H54 (cell line): ENCODE data around the gene GSTM4.

Experiments
- DNase-seq: peaks from one replicate; pipeline ENCODE4 v3.0.0; 2011; ENCODE audit warnings: low spot score, mixed read lengths; ENCODE audit not compliant: insufficient read length
- FAIRE-seq: peaks from 3 replicates; lab custom pipeline; 2011; peaks lifted over from hg19 to GRCh38; lab: Jason Lieb, UNC
- POLR2A ChIP-seq: IDR thresholded peaks from 2 replicates; pipeline ENCODE4 v1.6.1; 2011; ENCODE audit warnings: low read depth, mild to moderate bottlenecking, low read length

The GSTM4 gene

DNA sequence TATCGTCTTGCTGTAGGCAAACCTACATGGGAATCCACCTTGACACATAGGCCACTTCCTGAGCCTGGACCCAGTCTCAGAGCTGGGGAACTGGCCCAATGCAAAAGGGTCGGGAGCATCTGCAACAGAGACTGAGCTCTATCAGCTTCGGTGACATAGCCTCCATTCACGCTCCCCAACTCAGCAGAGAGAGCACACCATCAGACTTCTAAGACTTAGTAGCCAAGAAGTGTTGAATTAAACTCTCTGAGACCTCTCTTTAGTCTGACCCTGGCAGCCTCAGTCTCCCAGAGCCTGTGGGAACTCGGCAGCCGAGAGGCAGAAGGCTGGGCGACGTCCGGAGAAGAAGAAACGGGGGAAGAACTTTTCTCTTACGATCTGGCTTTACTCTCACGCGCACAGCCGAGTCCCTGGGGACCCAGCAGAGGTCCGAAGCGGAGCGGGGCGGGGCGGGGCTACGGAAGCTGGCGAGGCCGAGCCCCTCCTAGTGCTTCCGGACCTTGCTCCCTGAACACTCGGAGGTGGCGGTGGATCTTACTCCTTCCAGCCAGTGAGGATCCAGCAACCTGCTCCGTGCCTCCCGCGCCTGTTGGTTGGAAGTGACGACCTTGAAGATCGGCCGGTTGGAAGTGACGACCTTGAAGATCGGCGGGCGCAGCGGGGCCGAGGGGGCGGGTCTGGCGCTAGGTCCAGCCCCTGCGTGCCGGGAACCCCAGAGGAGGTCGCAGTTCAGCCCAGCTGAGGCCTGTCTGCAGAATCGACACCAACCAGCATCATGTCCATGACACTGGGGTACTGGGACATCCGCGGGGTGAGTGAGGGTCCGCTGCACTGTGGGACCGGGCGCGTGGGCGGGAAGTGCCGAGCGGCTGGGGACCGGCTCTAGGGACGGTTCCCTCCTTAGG, at the start of gene GSTM4:
TSS of gene GSTM4 (plus strand) at position 485 of the 905 bp plus-strand sequence. CDS start at position 776, 291 bp downstream.
- FAIRE-seq (no peak), DNase-seq (peak; percentile 51)
- TF ChIP-seq POLR2A: peak; percentile 38

DNA sequence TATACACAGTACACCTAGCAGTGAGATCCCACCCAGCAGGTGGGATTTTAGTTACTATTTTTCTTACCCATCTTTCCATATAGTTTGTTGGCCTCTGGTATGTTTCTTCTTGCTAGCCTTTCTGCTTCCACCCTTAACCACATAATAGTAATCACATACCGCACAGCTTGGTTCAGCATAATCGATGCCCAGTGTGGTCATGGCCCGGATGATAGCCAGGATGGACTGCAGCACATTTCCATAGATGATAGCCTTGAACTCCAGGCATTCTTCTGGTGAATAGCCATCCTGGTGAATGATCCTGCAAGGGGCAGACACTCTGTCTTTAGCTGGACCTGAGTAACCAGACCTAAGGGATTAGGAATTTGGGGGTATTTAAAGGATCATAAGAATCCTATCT, 46.0 kb upstream of the GSTM4 start:
- FAIRE-seq (no peak), DNase-seq (no peak)
- no peak for TF ChIP-seq POLR2A

DNA sequence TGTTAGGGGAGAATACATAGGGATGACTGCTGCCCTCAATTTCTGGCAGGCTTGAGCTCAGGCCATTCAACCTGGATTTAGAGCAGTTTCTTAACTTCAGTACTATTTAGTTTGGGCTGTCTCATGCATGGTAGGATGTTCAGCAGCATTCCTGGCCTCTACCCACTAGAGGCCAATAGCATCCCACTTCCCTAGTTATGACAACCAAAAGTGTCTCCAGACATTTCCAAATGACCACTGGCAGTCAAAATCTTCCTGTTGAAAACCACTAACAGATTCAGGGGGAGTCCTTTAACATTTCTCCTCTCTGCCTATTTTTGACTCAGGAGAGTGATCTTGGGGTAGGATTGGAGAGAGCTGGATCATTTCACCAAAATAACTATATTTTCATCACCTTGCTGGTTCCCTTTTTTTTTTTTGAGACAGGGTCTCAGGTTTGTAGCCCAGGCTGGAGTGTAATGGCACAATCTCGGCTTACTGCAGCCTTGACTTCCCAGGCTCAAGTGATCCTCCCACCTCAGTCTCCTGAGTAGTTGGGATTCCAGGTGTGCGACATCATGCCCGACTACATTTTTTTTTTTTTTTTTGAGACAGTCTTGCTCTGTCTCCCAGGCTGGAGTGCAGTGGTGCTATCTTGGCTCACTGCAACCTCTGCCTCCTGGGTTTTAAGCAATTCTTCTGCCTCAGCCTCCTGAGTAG, 45.1 kb upstream of the GSTM4 start:
- FAIRE-seq (no peak), DNase-seq (no peak)
- no peak for TF ChIP-seq POLR2A

DNA sequence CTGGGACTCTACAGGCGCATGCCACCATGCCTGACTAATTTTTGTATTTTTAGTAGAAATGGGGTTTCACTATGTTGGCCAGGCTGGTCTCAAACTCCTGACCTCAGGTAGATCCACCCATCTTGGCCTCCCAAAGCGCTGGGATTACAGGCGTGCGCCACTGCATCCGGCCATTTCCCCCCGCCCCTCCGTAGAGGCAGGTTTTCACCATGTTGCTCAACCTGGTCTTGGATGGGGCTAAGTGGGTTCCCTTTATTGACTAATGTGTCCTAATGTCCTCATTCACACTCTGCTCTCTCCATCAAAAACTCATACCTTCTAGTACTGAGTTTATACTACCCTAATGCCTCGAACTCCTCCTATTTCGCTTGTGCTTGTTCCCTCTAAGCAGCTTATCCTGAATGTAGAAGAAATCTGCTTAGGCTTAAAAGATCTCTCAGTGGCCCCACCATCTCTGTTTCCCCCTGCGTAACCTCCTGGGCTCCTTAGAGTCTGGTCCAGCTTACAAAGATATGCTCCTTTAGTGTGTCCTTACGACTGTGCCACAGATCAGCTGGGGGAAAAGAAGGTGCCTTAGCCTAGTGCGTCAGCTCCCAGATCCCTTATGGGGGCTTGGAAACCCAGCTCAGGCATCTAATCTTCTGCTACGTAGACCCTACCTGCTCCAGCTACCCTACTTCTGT, 44.5 kb upstream of the GSTM4 start:
- DNase-seq (no peak), FAIRE-seq (no peak)
- no peak for TF ChIP-seq POLR2A

DNA sequence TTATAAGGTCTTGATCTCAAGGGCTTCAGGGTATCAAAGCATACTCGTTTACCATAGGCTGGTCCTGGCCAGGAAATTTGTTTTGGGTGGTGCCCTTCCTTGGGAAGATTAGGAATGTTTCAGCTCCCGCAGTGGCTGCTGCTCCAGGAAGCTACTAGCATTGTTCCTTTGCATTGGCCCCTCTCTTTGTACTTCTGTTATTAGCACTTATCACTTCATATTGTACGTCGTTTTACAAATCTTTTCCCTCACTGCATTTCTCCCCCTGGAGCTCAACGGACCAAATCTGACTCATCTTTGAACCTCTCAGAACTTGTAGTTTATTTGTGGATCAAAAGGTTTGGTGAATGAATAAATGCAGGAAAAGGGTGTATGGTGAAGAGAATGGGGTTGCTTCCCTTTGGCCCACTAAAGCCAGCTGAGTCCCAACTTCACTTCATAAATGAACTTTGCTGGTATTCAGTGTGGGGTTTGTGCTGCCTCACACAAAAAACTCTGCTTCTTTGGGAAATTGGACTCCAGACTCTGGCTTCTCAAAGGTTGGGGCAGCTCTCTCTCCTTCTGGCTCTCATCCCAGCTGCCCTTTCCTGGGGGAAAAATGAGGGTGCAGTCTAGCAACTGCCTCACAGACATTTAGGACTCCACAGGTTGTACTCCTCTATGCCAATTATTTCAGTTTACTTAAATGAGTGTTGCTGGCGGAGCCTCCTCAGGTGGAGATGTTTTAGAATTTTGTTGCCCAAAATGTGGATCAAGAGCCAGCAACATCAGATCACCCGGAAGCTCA, 42.3 kb upstream of the GSTM4 start:
- DNase-seq (no peak), FAIRE-seq (no peak)
- no peak for TF ChIP-seq POLR2A

DNA sequence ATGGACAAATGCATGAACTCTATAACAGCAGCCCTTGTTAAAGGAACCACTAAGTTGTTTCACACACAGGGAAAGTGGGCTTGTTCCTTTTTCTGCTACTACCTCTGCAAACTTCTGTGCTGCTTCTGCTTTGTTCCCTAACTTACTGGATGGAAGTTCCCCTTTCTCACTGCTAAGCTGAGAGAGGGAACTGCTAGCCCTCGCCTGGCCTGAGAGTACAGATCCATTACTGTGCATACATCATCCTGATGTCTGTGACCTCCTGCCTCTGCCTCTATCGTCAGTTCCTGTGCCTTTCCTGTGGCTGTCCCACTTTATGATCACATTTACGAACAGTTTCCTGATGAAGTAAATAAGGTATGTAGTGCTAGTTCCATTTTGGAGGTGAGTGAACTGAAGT, 40.0 kb upstream of the GSTM4 start:
- FAIRE-seq (no peak), DNase-seq (no peak)
- no peak for TF ChIP-seq POLR2A

DNA sequence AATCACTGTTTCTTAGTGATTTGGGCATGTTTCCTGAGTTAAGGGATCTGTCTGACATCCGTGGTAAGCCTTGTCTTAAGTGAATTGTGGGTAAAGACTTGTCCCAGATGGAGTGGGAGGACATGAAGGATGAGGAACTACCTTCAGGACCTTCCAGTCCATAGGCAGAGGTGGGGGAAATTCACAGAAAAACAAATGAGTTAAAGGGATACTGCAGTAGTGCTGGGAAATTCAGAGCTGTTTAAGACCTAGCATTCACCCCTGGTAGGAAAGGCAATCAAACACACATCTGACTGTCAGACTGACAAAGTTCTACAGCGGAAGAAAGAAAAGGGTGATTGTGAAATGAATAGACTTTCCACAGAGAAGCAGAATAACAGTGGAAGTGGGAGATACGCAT, 39.5 kb upstream of the GSTM4 start:
- no peak for FAIRE-seq
- TF ChIP-seq POLR2A: no peak
- DNase-seq: no peak

DNA sequence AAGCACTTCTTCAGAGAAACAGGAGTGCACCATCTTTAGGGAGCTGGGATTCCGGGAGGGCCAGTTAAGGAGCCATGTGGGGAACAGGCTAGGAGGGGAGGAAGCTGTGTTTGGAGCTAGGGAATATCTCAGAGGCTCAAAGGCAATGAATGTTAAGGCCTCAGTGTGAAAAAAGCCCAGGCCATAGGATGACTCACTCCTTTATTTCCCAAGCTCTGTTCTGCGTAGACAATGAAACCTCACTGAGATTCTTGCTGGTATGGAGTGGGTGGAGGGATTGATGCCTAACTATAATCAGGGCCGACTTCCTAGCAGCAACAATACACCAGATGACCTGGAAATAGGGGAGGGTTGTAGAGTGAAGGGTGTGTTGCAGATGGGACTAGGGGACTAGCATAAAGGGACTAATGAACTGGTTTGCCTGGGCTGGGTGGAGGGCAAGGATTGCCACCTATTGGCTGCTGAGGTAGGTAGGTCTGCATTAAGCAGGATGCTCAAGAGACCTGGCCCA, 38.6 kb upstream of the GSTM4 start:
- DNase-seq (peak; percentile 51), FAIRE-seq (peak; percentile 55)
- TF ChIP-seq POLR2A: no peak

DNA sequence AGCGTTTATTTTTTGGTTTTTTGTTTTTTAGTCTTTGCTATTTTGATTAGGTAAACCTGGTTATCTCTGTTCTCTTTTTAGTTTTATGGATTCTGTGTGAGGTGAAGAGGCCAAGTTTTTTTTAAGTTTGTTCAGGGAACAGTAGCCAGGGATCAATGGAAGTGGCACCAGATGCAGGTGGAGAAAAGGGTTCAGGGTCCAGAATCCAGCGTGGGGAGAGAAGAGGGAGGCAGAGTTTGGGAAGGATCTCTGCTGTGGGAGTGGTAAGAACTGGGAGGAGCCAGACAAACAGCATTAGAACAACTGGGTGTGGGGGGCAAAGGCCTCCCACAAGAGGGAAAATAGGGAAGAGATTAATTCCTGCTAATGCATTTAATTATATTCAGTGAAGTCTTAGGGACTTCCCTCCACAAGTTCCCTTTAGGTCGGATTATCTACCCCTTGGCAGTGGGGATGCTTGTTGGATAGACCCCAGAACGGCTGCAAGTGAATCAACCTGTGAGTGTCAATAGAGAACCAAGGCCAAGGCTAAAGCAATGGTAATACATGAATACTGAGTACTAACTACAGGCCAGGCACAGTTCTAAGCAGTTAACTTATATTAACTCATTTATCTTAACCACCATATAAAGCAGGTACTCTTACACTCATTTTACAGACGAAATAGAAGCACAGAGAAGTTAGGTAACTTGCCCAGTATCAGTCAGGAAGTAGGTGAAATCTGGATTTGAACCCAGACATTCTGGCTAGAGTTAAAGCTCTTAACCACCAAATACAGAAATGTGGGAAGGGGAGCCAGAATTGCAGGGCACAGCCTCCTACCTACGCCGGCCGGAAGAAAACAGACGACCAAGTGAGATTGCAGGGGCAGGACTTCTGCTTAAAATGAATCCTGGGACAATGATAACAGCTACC, 37.0 kb upstream of the GSTM4 start:
- DNase-seq (no peak), FAIRE-seq (no peak)
- TF ChIP-seq POLR2A: no peak

DNA sequence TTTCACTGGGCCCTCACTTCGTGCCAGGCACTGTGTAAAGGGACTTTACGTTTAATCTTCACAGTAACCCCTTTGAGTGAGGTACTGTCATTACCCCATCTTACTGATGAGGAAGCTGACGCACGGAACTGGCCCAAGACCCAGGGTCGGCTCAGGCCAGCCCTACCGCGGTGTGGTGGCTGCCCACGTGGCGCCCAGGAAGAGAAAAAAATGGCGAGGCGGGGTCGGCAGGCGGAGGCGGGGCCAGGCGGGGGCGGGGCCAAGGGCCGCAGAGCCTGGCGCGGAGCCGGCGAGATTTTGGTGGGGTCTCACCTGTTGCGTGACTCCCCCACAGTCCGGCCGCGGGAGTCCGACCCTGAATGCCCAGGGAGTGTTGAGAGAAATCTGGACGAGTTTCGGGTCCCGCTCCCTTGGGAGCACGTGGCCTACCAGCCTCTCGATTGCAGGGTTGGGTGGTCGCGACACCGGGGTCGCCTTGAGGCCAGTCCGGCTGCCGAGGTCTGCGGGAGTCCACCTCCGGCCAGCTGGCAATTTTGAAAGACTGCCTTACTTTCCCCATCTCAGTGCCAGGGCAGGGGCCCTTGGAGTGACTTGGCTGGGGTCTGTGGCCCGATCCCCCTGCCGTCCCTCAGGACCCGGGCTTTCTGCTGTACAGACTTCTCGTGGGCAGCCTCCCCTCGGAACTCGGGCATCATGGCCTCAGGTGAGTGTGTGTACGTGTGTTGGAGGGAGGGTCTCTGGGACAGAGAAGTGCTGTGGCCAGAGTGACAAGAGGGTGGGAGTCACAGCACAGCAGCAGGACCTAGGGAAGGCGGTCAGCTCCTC, 36.1 kb upstream of the GSTM4 start, which contains the start of the genes AMPD2 and GNAT2:
TSS of gene AMPD2 (plus strand) at position 262 of the 825 bp plus-strand sequence. CDS start 1,339 bp downstream, outside the sequence.
TSS of gene GNAT2 (minus strand) at position 41 of the 825 bp plus-strand sequence. CDS start 6,746 bp downstream, outside the sequence.
- DNase-seq (peak; percentile 70), FAIRE-seq (no peak)
- peak; percentile 43; the same call in 1 of the 2 replicates for TF ChIP-seq POLR2A

DNA sequence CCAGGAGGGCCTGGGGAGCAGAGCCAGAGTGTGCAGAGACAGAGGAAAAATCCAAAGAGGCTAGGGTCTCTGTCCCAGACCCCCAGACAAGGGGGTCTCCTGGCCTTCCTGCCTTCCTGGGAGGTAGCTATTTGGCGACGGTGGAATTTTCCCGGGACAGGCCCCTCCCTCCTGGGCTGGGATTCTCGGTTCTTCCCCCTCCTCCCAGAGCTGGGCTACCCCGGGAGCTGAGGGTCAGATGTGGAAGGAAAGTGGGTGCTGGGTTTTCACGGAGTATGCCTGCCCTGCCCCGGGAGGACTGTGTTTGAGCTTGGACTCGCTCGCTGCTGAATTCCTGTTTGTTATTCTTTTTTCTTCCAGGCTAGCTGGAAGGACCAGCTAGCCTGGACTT, 35.5 kb upstream of the GSTM4 start:
- DNase-seq (peak; percentile 66), FAIRE-seq (no peak)
- no peak for TF ChIP-seq POLR2A
